GM12878 (cell line): ENCODE results near the gene SYT8. TPM values are rescaled to one million over a fixed set of nuclear protein-coding genes. Genes with fewer than 3 reads are reported as not detected.
A peak's percentile ranks its signal among the peaks of the same experiment; 100 is the strongest.

Experiments
- ATAC-seq: fragments of 200-7000 bp; cut with Tn5 transposase; 3 replicates; pipeline ENCODE4 v1.9.1; 2020; ENCODE audit warnings: mild to moderate bottlenecking, moderate library complexity
- BruUV-seq: library from RNA; stranded (reverse); fragments of 400-500 nt; replicated peaks from 2 replicates; lab custom pipeline; 2021; lab: Mats Ljungman, UMichigan
- CTCF ChIA-PET: fragments of 300-600 bp; sonication (Branson Sonifier 250); formaldehyde crosslinking; extraction: SDS; loops from one replicate; lab custom pipeline; 2021; ENCODE audit warnings: inconsistent platforms; lab: Yijun Ruan, JAX
- POLR2A ChIA-PET: fragments of 350-600 bp; formaldehyde crosslinking; extraction: SDS; loops from one replicate; lab custom pipeline; 2021; ENCODE audit warnings: inconsistent platforms; lab: Charles Lee
- RAD21 ChIA-PET: fragments of 300-600 bp; sonication (Branson Sonifier 250); formaldehyde crosslinking; loops from one replicate; lab custom pipeline; 2023; ENCODE audit warnings: antibody characterized with exemption; ENCODE audit not compliant: unreplicated experiment; lab: Charles Lee
- SMC1A ChIA-PET: fragments of 300-600 bp; sonication (Branson Sonifier 250); formaldehyde crosslinking; loops from one replicate; lab custom pipeline; 2023; ENCODE audit not compliant: unreplicated experiment, uncharacterized antibody; lab: Charles Lee
- DNase-seq: peaks from one replicate; pipeline ENCODE4 v3.0.0-alpha.2; 2011; ENCODE audit warnings: low read depth, low spot score
- FAIRE-seq: peaks from 3 replicates; lab custom pipeline; 2011; peaks lifted over from hg19 to GRCh38; lab: Jason Lieb, UNC
- H2AFZ ChIP-seq: 2 replicates; pipeline ENCODE4 v1.6.0; 2011; ENCODE audit warnings: low read depth, low read length, control low read depth; ENCODE audit not compliant: control insufficient read depth
- H3K27ac ChIP-seq: 2 replicates; pipeline ENCODE4 v1.5.1; 2011; ENCODE audit warnings: control low read depth; ENCODE audit not compliant: control insufficient read depth, insufficient read depth
- H3K27me3 ChIP-seq, 2 experiments: replicated peaks in 1 of 2; 2 replicates each; pipeline versions ENCODE4 v1.6.0 to v1.6.1; 2011; ENCODE audit warnings: low read length in 1 of 2; ENCODE audit not compliant: control insufficient read depth in 2 of 2, insufficient read depth in 2 of 2
- H3K36me3 ChIP-seq, 2 experiments: 2 replicates each; pipeline ENCODE4 v1.5.1; 2011; ENCODE audit warnings: low read length in 1 of 2; ENCODE audit not compliant: control insufficient read depth in 2 of 2, insufficient read depth in 2 of 2
- H3K4me1 ChIP-seq: 2 replicates; pipeline ENCODE4 v1.6.1; 2011; ENCODE audit warnings: mild to moderate bottlenecking, low read length, moderate library complexity, mixed read lengths; ENCODE audit not compliant: control insufficient read depth, insufficient read depth
- H3K4me2 ChIP-seq: 2 replicates; pipeline ENCODE4 v1.6.0; 2011; ENCODE audit warnings: control low read depth; ENCODE audit not compliant: control insufficient read depth, insufficient read depth
- H3K4me3 ChIP-seq: fragments of 200-600 bp; sonication (generic); 2 replicates; pipeline ENCODE4 v1.5.1; 2016
- H3K79me2 ChIP-seq: 2 replicates; pipeline ENCODE4 v1.6.0; 2011; ENCODE audit warnings: low read length; ENCODE audit not compliant: control insufficient read depth, insufficient read depth
- H3K9ac ChIP-seq: 2 replicates; pipeline ENCODE4 v1.8.0; 2011; ENCODE audit warnings: low read length, control low read depth, mixed read lengths; ENCODE audit not compliant: control insufficient read depth, insufficient read depth
- H3K9me3 ChIP-seq: replicated peaks from 3 replicates; pipeline ENCODE4 v1.5.1; 2011; ENCODE audit warnings: mild to moderate bottlenecking, low read length; ENCODE audit not compliant: control insufficient read depth, insufficient read depth
- H4K20me1 ChIP-seq: 2 replicates; pipeline ENCODE4 v1.6.0; 2011; ENCODE audit not compliant: control insufficient read depth, insufficient read depth
- ETV6 ChIP-seq, 2 experiments: fragments of 450-650 bp in 1 of 2; IDR thresholded peaks in 1 of 2; conservative IDR thresholded peaks in 1 of 2; 2 replicates each; pipeline ENCODE4 v1.6.1; 2014; ENCODE audit warnings: antibody characterized with exemption in 1 of 2, borderline replicate concordance in 1 of 2, low read depth in 1 of 2, mild to moderate bottlenecking in 1 of 2, moderate library complexity in 1 of 2
- POLR2A ChIP-seq: IDR thresholded peaks from 2 replicates; pipeline ENCODE4 v1.6.1; 2011; ENCODE audit warnings: low read depth, mild to moderate bottlenecking, low read length
- POLR2AphosphoS5 ChIP-seq: IDR thresholded peaks from 2 replicates; pipeline ENCODE4 v1.6.1; 2011; ENCODE audit warnings: mild to moderate bottlenecking, low read length, inconsistent platforms
- SPI1 ChIP-seq: IDR thresholded peaks from 2 replicates; pipeline ENCODE4 v1.6.1; 2011; ENCODE audit warnings: low read depth, mild to moderate bottlenecking, low read length, moderate library complexity, borderline replicate concordance; ENCODE audit not compliant: insufficient read depth
- WGBS: methylation state at CpG from one replicate; pipeline ENCODE4 v1.1.6; 2016; ENCODE audit warnings: low lambda C conversion rate; ENCODE audit not compliant: insufficient replicate concordance, insufficient coverage; ENCODE audit errors: missing lambda C conversion rate; 5-methylcytosine and 5-hydroxymethylcytosine counted together
- in situ Hi-C: fragments of 300-500 bp; cut with MboI; formaldehyde crosslinking; loops from 9 replicates; pipeline ENCODE4 v1.14.3; 2018; ENCODE audit warnings: mixed read lengths
- intact Hi-C: fragments of 100-400 bp; cut with micrococcal nuclease; formaldehyde crosslinking; loops from one replicate; pipeline ENCODE4 v1.14.2; 2022; ENCODE audit not compliant: unreplicated experiment
- polyA plus RNA-seq, 11 experiments: library from polyadenylated mRNA; depleted of rRNA in 4 of 11; unstranded in 6 of 11; stranded (reverse) in 5 of 11; fragments of >200 nt; fragmentation: Nextera tagmentation in 4 of 11; fragmentation: Illumina TruSeq in 1 of 11; extraction: Ambion mirVana in 4 of 11; extraction: Trizol in 1 of 11; gene quantifications; 1 replicate in 1 of 11; 2 replicates in 10 of 11; pipeline versions ENCODE4 v1.2.1 to v1.2.3, GENCODE V29; 2011 to 2016; ENCODE audit warnings: inconsistent platforms in 2 of 11, missing spikeins in 2 of 11, low read depth in 1 of 11
- total RNA-seq, 4 experiments: library from RNA; depleted of rRNA in 3 of 4; stranded (reverse); fragments of >200 nt in 3 of 4; fragmentation: Illumina TruSeq in 1 of 4; extraction: Trizol in 1 of 4; gene quantifications; 2 replicates each; pipeline versions ENCODE4 v1.2.1 to v1.2.3, GENCODE V29; 2013 to 2021

The SYT8 gene
- total and polyA plus RNA-seq, 10 of the 15 experiments (the other 5 are each of a cell fraction or from before 2014, with no cell fraction given): 0.44 TPM; not detected in 9

GRCh38 chr11:1864831-1865665 lies 30.3 kb downstream of the SYT8 start:
- peaks cover 9% of the 10 kb centered on the region for H4K20me1 ChIP-seq
- no peak overlapping the region for H3K9ac ChIP-seq
- peaks cover 2 to 10% of the 10 kb centered on the region in 2 experiments; a peak in 3 of 4 replicates for H3K36me3 ChIP-seq
- H3K79me2 ChIP-seq: peaks cover 35% of the 10 kb centered on the region
- H2AFZ ChIP-seq: no peak overlapping the region
- no TSS peak for BruUV-seq
- FAIRE-seq: no peak
- H3K4me2 ChIP-seq: no peak overlapping the region
- H3K9me3 ChIP-seq: no peaks in the 10 kb centered on the region
- no peaks in the 10 kb centered on the region; the same call in 1 of the 2 replicates for H3K4me1 ChIP-seq
- ChIA-PET CTCF (no interaction called here), POLR2A (no interaction called here), SMC1A (no interaction called here), RAD21 (no interaction called here)
- no peak overlapping the region for H3K27ac ChIP-seq
- intact Hi-C loops (no loop called here), in situ Hi-C loops (no loop called here)
- DNase-seq: no peak
- peak; percentile 9 for ATAC-seq
- TF ChIP-seq POLR2AphosphoS5 (peak; percentile 62; the same call in 1 of the 2 replicates), ETV6 (conservative IDR thresholded peaks at IDR 0.05 in 1 of 2, IDR thresholded peaks at IDR 0.05 in 1 of 2; ENCODE audit: borderline replicate concordance in 1 of 2, low read depth in 1 of 2) (no peak), POLR2A (0 out of 2 replicates have a peak, but pooled peaks have one; percentile 6)
- 91% methylated on average over 30 of the region's 30 CpGs for WGBS
- no peak overlapping the region for H3K4me3 ChIP-seq
- H3K27me3 ChIP-seq: no peaks in the 10 kb centered on the region

GRCh38 chr11:1866226-1866625 lies 31.4 kb downstream of the SYT8 start:
- Histone ChIP-seq H3K4me1 (no peaks in the 10 kb centered on the region; the same call in 1 of the 2 replicates), H3K9me3 (no peaks in the 10 kb centered on the region), H3K36me3 (peaks cover 2 to 10% of the 10 kb centered on the region in 2 experiments; a peak in 3 of 4 replicates), H3K79me2 (peaks cover 25% of the 10 kb centered on the region), H3K27ac (no peak overlapping the region), H3K4me2 (no peak overlapping the region), H3K9ac (no peak overlapping the region), H4K20me1 (peaks cover 9% of the 10 kb centered on the region), H2AFZ (no peak overlapping the region), H3K4me3 (no peak overlapping the region), H3K27me3 (no peaks in the 10 kb centered on the region)
- POLR2A ChIA-PET: no interaction called here
- DNase-seq (no peak), FAIRE-seq (no peak), ATAC-seq (no peak)
- RAD21 ChIA-PET: no interaction called here
- CTCF ChIA-PET: no interaction called here
- TF ChIP-seq SPI1: no peak
- TF ChIP-seq POLR2A: peak; percentile 21
- in situ Hi-C loops (no loop called here), intact Hi-C loops (no loop called here)
- SMC1A ChIA-PET: interaction anchor here (1.6 kb wide), 1 partner anchor 15 kb away, joined by 3 read pairs; no protein-coding TSS in a partner anchor
- WGBS: 89% methylated on average over 6 of the region's 8 CpGs
- no TSS peak for BruUV-seq
